Inferior parietal cortex (tissue), 1 donor: ENCODE measurements around the gene PIEZO1.

Experiments
- DNase-seq: peaks from one replicate; pipeline ENCODE4 v3.0.0-alpha.2; 2016; ENCODE audit errors: extremely low spot score

Gene PIEZO1

GRCh38 chr16:88718178-88718577, 66.8 kb downstream of the PIEZO1 start:
- DNase-seq: no peak

- DNase-seq: no peak
Observed at GRCh38 chr16:88716601-88717001, 68.4 kb downstream of the PIEZO1 start.

DNA sequence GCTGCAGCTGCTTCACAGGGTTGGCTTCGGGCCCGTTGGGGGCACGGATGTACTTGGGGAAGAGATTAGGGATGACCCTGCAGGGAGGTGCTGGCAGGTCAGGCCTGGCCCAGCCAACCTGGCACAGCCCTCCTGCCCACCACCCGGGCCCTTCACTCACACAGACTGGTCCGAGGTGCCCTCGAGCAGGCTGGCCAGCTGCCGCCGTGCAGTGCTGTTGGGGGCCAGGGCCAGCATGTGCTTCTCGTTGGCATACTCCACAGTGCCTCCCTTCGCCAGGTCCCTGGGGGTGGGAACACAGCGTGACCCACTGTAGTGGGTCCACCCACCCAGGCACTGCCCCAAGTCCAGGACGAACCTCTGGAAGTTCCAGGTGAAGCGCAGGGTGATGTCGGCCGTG, 68.8 kb downstream of the PIEZO1 start:
- no peak for DNase-seq

DNA sequence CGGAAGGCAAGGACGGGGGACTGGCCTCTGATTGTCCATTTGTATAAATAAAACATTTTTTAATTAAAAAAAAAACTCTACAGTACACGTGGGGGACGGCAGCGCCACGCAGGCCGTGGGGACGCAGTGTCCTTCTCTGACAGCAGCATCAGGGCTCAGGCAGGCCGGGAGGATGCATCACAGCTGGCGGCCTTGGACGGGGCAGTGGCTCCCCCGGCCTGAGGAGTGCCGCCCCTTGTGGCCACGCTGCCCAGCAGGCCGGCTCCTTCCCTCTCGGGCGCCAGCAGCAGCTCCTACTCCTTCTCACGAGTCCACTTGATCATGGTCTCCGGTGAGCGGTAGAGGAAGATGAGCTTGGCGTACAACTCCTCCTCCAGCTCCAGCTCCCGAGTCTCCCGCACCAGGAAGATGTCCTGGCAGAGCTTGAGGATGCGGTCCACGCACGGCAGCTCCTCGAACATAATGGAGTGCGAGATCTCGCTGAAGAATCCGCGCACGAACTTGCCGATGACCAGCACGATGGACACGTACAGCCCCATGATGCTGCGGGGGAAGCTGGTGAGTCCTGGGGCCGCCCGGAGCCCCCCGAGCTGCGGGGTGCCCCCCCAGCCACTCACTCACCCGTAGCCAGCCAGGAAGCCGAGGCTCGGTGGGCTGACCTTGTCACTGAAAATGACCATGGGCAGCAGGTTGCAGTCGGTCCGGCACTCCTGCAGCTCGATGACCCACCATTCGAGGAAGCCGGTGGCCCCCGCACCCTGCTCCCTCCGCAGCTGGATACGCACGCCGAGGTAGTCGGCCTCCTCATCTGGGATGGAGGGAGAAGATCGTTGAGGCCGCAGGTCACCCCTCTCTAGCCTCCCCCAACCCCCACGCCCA, 69.5 kb downstream of the PIEZO1 start:
- no peak for DNase-seq

DNA sequence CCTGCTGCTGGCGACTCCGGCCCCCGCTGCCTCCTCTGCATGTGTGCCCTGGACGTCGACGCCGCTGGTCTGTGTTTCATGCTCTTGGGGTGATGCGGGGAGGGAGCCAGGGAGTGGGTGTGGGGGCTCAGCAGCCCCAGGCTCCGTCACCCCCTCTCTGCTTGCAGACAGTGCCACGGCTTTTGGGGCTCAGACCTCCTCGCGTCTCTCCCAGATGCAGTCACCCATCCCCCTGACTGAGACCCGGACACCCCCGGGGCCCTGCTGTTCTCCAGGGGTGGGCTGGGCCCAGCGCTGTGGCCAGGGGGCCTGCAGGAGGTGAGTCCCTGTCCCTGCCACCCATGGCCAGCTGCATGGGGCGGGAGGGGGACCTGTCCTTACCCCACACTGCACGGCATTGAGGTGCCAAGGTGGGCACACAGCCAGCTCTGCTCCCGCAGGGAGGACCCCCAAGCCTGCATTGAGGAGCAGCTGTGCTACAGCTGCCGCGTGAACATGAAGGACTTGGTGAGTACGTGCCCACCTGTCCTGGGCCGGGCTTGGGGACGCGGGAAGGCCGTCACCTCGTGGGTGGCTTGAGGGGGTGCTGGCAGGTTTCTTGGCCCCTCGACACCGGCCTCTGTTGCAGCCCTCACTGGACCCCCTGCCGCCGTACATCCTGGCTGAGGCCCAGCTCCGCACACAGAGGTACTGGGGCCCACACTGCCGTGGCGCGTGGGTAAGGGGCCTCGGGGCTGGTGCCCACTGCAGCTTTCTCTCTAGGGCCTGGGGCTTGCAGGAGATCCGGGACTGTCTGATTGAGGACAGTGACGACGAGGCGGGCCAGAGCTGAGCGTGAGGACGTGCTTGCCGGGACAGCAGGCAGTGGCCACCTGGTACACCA, 70.4 kb downstream of the PIEZO1 start:
- DNase-seq: no peak

- DNase-seq: no peak
Observed at GRCh38 chr16:88713568-88714419, 71.2 kb downstream of the PIEZO1 start.

DNA sequence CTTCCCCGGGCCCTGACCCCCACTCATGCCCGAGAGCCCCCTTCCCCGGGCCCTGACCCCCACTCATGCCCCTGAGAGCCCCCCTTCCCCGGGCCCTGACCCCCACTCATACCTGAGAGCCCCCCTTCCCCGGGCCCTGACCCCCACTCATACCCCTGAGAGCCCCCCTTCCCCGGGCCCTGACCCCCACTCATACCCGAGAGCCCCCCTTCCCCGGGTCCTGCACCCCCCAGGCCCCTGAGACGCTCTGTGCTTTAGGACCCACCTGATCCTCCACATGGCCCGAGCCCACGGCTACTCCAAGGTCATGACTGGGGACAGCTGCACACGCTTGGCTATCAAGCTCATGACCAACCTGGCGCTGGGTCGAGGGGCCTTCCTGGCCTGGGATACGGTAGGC, 72.0 kb downstream of the PIEZO1 start:
- DNase-seq: no peak

DNA sequence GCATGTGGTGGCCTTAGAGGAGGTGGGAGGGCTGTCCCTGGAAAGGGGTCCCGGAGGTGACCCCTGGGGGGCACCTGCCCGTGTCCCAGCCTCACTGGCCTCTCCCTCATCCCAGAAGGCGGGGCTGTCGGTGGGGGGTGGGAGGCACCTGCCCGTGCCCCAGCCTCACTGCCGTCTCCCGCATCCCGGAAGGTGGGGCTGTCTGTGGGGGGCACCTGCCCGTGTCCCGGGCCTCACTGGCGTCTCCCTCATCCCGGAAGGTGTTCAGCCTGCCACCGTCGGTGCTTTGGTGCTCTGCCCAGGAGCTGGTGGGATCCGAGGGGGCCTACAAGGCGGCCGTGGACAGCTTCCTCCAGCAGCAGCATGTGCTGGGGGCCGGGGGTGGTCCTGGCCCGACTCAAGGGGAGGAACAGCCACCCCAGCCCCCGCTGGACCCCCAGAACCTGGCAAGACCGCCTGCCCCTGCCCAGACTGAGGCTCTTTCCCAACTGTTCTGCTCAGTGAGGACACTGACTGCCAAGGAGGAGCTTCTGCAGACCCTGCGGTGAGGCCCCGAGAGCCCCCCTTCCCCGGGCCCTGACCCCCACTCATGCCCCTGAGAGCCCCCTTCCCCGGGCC, 72.5 kb downstream of the PIEZO1 start:
- DNase-seq: no peak

DNA sequence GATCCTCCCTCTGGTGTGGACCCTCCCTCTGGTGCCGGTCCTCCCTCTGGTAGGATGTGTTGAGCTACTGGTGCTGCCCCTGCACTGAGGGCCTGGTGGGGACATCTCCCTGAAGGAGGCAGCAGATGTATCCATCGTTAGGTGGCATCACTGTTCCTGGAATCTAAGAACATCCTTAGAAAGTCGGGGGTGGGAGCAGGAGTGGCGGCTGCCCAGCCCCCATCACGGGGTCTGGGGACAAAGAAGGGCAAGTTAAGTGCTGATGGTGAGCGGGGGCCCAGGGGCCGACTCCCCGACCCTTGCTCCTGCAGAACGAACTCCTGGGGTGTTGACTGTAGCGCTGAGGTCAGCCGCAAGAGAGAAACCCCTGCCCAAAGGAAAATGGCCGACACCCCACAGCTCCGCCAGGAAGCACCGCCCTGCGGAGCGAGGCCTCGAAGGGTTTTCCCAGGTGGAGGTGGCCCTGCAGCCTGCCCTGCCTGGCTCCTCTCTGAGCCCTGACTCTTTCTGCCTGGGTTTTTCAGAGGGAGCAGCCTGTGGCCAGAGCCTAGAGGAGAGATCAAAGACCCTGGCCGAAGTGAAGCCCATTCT, 73.2 kb downstream of the PIEZO1 start:
- no peak for DNase-seq

DNA sequence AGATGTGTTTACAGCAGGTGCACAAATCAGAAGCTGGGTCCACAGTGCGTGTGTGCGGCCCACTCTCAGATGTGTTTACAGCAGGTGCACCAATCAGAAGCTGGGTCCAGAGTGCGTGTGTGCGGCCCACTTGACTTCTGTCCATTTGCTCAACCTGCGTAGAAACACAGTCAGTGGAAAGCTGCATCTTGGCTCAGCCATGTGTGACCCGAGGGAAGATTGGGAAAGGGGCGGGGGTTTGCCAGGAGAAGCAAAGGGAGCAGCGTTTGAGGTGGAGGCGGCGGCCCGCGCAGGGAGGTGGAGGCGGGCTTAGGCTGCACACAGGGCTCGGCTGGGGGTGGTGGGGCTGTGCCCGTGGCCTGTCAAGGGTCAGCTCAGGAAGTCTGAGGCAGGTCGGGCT, 74.5 kb downstream of the PIEZO1 start:
- no peak for DNase-seq

DNA sequence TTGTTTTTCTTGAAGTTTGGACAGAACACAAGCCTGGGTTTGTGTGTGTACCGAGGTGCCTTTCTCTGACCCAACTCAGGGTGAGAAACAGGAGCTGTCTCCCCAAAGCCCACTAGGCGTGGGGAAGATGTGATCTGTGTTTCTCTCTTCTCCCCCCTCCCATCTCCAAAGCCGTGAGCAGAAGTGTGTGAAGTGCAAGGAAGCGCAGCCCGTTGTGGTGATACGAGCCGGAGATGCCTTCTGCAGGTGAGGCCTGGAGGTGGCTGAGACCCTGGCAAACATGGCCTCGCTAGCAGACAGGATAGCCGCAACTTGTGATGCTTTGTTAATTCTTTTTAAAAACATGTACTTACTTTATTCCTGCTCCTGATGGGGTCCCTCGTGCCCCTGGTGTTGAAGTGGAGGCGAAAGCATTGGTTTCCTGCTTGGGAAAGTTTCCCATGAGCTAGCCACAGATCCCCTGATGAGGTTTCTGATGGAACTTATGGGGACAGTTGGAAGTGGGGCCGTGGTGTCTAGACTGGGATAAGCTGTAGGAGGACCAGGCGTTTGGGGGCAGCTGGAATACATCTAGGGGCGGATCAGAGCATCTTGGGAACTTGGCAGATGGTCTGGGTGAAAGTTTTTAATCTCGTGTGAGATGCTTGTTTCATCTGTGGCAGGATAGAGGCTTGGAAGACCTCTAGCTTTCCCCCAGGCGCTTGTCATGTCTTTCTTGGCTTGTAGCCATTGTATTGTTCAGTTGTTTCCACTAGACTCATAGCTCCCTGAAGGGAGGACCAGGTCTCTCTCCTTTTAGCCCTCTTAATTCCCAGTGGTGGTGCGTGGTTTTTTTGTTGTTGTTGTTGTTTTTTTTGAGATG, 77.8 kb downstream of the PIEZO1 start:
- DNase-seq: no peak

DNA sequence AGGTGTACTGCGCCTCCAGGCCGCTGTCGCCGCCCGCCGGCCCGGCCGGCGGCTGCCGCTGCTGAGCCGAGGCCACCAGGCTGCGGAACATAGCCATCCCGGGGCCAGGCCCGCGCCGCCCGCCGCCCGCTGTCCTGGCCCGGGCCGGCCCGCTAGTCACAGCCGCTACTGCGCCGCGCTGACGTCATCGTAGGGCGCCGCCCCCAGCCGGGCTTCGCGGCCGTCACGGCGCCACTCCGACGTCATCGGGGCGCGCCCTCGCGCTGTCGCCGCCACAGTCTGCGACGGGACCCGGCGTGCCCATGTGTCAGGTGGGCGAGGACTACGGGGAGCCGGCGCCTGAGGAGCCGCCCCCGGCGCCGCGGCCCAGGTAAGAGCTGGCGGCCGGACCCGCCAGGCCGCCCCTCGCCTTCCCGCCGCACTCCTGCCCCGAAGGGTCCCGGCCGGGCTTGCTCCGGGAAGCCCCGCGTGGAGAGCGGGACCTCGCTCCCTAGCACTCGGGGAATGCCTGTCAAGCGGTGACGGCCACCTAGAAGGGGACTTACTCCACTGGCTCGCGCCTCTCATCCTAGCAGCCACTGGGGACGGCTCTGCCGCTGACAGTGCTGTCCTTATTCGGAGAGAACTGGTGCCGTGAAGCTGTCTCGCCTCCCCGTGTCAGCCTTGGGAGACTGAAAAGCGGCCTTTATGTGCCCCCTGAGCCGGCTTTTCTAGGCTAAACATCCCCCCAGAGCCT, 78.6 kb downstream of the PIEZO1 start, which contains the start of the genes CTU2 and RNF166:
CTU2 (plus strand) TSS at position 275 of the 736 bp plus-strand sequence; CDS start at position 303, 28 bp downstream.
RNF166 (minus strand) TSS at position 180 of the 736 bp plus-strand sequence; CDS start at position 97, 83 bp downstream.
- DNase-seq: peak; percentile 86

GRCh38 chr16:88705801-88706228, 79.2 kb downstream of the PIEZO1 start:
- DNase-seq: no peak

DNA sequence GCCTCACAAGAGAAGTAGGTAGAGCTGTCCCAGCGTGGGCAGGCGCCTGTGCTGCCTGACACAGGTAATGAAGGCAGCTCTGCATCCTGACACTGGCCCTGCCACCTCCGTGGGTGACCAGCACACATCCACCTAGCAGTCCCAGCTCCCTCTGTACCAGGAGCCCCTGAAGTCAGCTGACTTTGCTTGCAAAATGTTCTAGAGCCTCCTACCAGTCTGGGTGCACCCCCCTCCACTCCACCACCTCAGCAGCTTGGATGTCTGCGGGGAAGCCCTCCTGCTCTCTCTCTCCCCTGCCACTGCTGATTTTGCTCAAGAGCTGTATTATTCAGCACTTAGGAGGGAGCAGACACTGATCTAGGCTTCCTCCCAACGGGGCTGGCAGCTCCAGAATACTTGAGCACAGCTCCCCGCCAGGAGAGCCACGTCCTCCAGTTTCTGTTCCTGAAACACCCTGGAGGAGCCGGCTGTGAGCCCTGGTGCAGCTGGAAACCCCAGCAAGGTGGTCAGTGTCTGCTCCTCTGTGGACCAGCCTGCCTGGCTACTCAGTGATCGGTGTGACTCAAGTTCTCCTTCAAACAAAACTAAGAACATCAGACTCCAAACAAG, 79.8 kb downstream of the PIEZO1 start:
- DNase-seq: no peak

DNA sequence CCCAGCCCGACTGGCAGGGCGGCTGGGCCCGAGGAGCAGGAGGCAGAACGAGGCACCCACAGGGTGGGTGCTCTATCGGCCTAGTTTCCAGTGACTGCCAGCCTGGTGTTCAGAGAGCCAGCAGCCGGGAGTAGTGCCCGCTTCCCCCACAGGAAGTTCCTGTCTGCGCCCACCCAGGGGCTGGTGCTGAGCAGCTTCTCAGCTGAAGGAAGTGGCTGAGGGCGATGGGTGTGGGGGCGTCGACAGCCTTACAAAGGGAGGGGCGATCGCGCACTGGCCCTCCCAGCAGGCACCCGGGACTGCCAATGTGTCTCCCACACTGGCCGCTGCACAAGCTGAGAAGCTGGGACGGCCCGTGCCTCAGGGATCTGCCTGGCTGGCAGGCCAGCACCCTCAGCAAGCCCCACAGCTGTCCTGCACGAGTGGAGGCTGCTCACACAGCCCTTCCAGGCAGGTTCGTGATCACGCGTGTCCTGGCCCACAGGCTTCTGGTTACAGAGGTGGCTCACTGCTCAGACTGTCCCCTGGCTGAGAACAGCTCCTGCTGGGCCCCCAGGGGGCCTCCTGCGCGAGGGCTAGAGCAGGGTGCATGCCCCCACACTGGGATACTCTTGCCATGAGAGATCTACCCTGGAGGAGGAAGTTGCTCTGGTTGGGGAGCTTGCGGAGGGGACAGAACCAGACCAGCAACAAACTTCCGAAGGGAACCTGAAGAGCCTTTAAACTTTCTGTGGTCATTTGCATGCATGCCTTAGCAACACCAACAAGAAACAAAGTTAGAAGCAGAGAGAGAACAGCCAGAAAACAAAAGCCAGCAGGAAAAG, 81.3 kb downstream of the PIEZO1 start:
- no peak for DNase-seq

DNA sequence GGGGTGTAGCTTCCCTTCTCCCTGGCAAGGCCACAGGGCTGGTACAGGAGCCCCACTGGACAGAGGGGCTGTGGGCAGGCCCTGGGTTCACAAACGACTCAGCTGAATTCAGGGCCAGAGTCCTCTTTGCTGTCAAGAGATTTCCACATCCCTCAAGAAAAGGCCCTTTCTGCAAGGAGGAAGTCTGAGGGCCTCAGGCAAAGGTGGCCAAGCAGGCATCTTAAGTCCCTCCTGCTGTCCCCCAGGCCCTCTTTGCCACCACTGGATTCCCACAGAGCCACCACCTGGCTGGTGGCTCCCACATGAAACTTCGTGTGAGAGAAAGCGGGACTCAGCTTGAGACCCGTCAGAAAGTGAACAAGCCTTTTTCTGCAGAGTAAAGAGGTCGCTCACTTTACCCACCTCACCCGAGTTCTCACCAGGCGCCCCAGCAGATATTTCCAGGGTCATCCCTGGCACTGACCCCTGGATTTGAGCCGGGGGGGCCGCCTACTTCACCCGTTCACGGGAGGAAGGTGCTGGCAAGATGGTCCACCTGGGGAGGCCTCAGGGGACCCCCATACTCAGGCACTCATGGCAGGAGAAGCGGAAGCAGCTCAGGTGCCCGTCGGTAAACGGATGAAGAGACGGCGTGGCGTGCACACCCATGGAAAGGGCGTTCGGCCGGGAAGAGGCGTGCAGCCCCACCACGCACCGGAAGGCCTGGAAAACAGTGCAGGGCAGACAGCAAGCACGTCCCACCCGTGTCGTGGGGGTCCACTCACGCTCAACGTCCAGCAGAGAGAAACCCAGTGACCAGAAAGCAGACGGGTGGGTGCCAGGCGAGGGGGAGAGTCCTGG, 82.4 kb downstream of the PIEZO1 start:
- no peak for DNase-seq
